GM12891 (cell line): ENCODE data around the gene FAM135A.

Source experiments
- POLR2A ChIP-seq: IDR thresholded peaks from 2 replicates; pipeline ENCODE4 v1.6.1; 2011; ENCODE audit warnings: low read depth, low read length, control low read depth
- POLR2AphosphoS5 ChIP-seq: IDR thresholded peaks from 2 replicates; pipeline ENCODE4 v1.6.1; 2011; ENCODE audit warnings: low read depth, low read length, control low read depth
- POU2F2 ChIP-seq: IDR thresholded peaks from 2 replicates; pipeline ENCODE4 v1.6.1; 2011; ENCODE audit warnings: low read depth, mild to moderate bottlenecking, control low read depth, low read length, moderate library complexity
- TAF1 ChIP-seq: IDR thresholded peaks from 2 replicates; pipeline ENCODE4 v1.6.1; 2011; ENCODE audit warnings: low read depth, low read length, control low read depth

GRCh38 chr6:70552974-70553373, 139.7 kb downstream of the FAM135A start:
- TF ChIP-seq POLR2A, result no peak
- TF ChIP-seq TAF1, result no peak
- TF ChIP-seq POU2F2, result no peak
- TF ChIP-seq POLR2AphosphoS5, result no peak
